ENCODE measurements around the gene PROK2.

The PROK2 gene

GRCh38 chr3:71786217-71786549, 1.2 kb upstream of the PROK2 start:
- no peak for DNase-seq

- peak; percentile 72 for DNase-seq
Observed at GRCh38 chr3:71785532-71786216, 726 bp upstream of the PROK2 start.

GRCh38 chr3:71784201-71784913, 591 bp downstream of the PROK2 start:
- peak; percentile 61 for DNase-seq

- no peak for DNase-seq
Observed at GRCh38 chr3:71783152-71783551, 1.8 kb downstream of the PROK2 start.

- DNase-seq = no peak
Observed at GRCh38 chr3:71780430-71780829, 4.5 kb downstream of the PROK2 start.

- no peak for DNase-seq
Observed at GRCh38 chr3:71779674-71780377, 5.1 kb downstream of the PROK2 start.

GRCh38 chr3:71778353-71778752, 6.6 kb downstream of the PROK2 start:
- DNase-seq = no peak

- DNase-seq = no peak
Observed at GRCh38 chr3:71776538-71776937, 8.4 kb downstream of the PROK2 start.

GRCh38 chr3:71771884-71772283, 13.1 kb downstream of the PROK2 start:
- DNase-seq = no peak

- DNase-seq = no peak
Observed at GRCh38 chr3:71771126-71771525, 13.8 kb downstream of the PROK2 start.

GRCh38 chr3:71763426-71763825, 21.5 kb downstream of the PROK2 start:
- DNase-seq = no peak

GRCh38 chr3:71760140-71760539, 24.8 kb downstream of the PROK2 start:
- no peak for DNase-seq

GRCh38 chr3:71759401-71759800, 25.5 kb downstream of the PROK2 start:
- DNase-seq = no peak

- DNase-seq = no peak
Observed at GRCh38 chr3:71758091-71758490, 26.9 kb downstream of the PROK2 start.

- DNase-seq = peak; percentile 42
Observed at GRCh38 chr3:71754610-71755253, 30.2 kb downstream of the PROK2 start.

- peak; percentile 80 for DNase-seq
Observed at GRCh38 chr3:71753701-71754609, 31.0 kb downstream of the PROK2 start, which contains the start of gene GPR27. TSS of gene GPR27 (plus strand) at chr3:71753855. CDS start at chr3:71754050, 195 bp downstream.

- DNase-seq = peak; percentile 67
Observed at GRCh38 chr3:71752831-71753700, 31.9 kb downstream of the PROK2 start.

- no peak for DNase-seq
Observed at GRCh38 chr3:71751602-71752001, 33.3 kb downstream of the PROK2 start.

- no peak for DNase-seq
Observed at GRCh38 chr3:71744738-71745137, 40.2 kb downstream of the PROK2 start.

- no peak for DNase-seq
Observed at GRCh38 chr3:71742621-71743020, 42.3 kb downstream of the PROK2 start.

GRCh38 chr3:71734881-71735280, 50.1 kb downstream of the PROK2 start:
- no peak for DNase-seq
